GM23338 (cell line): ENCODE measurements around the gene TMED8.

Experiments
- CREB1 ChIP-seq: fragments of 250-450 bp; sonication (Bioruptor Pico); IDR thresholded peaks from 2 replicates; pipeline ENCODE4 v1.5.0; 2020; ENCODE audit warnings: low read depth, mild to moderate bottlenecking, moderate library complexity
- CTCF ChIP-seq, 2 experiments: fragments of 200-600 bp in 1 of 2; sonication (generic) in 1 of 2; conservative IDR thresholded peaks; 2 replicates each; pipeline versions ENCODE4 v1.5.1 to v1.6.1; 2016 to 2017; ENCODE audit warnings: antibody characterized with exemption in 2 of 2, low read depth in 2 of 2, mild to moderate bottlenecking in 2 of 2, moderate library complexity in 1 of 2
- ETS1 ChIP-seq: IDR thresholded peaks from 2 replicates; pipeline ENCODE4 v1.6.1; 2016; ENCODE audit warnings: antibody characterized with exemption
- EZH2 ChIP-seq: fragments of 200-600 bp; sonication (generic); IDR thresholded peaks from one replicate; pipeline ENCODE4 v1.8.0; 2017; ENCODE audit warnings: antibody characterized with exemption, mild to moderate bottlenecking, low read depth; ENCODE audit not compliant: unreplicated experiment
- EZH2phosphoT487 ChIP-seq: fragments of 200-600 bp; sonication (generic); IDR thresholded peaks from one replicate; pipeline ENCODE4 v1.8.1; 2018; ENCODE audit warnings: antibody characterized with exemption; ENCODE audit not compliant: unreplicated experiment
- JUNB ChIP-seq: IDR thresholded peaks from one replicate; pipeline ENCODE4 v1.6.1; 2016; ENCODE audit warnings: antibody characterized with exemption; ENCODE audit not compliant: unreplicated experiment
- NANOG ChIP-seq: IDR thresholded peaks from 2 replicates; pipeline ENCODE4 v1.6.1; 2016; ENCODE audit warnings: antibody characterized with exemption, borderline replicate concordance
- POLR2AphosphoS5 ChIP-seq: IDR thresholded peaks from 2 replicates; pipeline ENCODE4 v1.6.1; 2016; ENCODE audit warnings: antibody characterized with exemption, low read depth
- REST ChIP-seq: IDR thresholded peaks from one replicate; pipeline ENCODE4 v1.6.1; 2018; ENCODE audit warnings: antibody characterized with exemption; ENCODE audit not compliant: unreplicated experiment
- ZNF114 ChIP-seq: fragments of 250-450 bp; sonication (Bioruptor Pico); IDR thresholded peaks from 2 replicates; pipeline ENCODE4 v1.5.0; 2020; ENCODE audit warnings: mild to moderate bottlenecking, moderate library complexity
- ZNF462 ChIP-seq: fragments of 250-450 bp; sonication (Bioruptor Pico); IDR thresholded peaks from 2 replicates; pipeline ENCODE4 v1.5.0; 2020; ENCODE audit warnings: mild to moderate bottlenecking, moderate library complexity

GRCh38 chr14:77359626-77360025, 17.3 kb downstream of the TMED8 start:
- no peak for TF ChIP-seq CTCF (conservative IDR thresholded peaks at IDR 0.05; ENCODE audit: low read depth in 2 of 2)
- no peak for TF ChIP-seq EZH2
- no peak for TF ChIP-seq POLR2AphosphoS5
- TF ChIP-seq REST = no peak
- TF ChIP-seq CREB1 = no peak
- no peak for TF ChIP-seq ZNF114 (CRISPR knock-in tag)
- no peak for TF ChIP-seq EZH2phosphoT487
- TF ChIP-seq NANOG = no peak
- TF ChIP-seq ETS1 = no peak
- no peak for TF ChIP-seq ZNF462
- TF ChIP-seq JUNB = no peak
